ENCODE data around the gene ZNF784. TPM values are rescaled to one million over a fixed set of nuclear protein-coding genes. Genes with fewer than 3 reads are reported as not detected.

The ZNF784 gene
- total RNA-seq, 3 donors from 2014 or later (not counting 1 experiment from before 2014, with no cell fraction given) = 6.4 to 7.9 (median 7.1) TPM

GRCh38 chr19:55596304-55596703, 28.1 kb downstream of the ZNF784 start:
- H3K4me1 Mint-ChIP-seq = peaks cover 11 to 19% of the 10 kb centered on the region in 2 donors
- Histone ChIP-seq H3K36me3 (ENCODE audit: control insufficient read depth, insufficient read depth, low read length) (peaks cover 5% of the 10 kb centered on the region), H3K4me1 (ENCODE audit: control insufficient read depth, insufficient read depth, low read length) (peaks cover 16% of the 10 kb centered on the region), H3K27ac (ENCODE audit: low read length) (no peak overlapping the region), H3K9me3 (ENCODE audit: control insufficient read depth, insufficient read depth, low read length) (no peaks in the 10 kb centered on the region), H3K4me3 (ENCODE audit: low read length) (no peak overlapping the region), H3K27me3 (ENCODE audit: control insufficient read depth, insufficient read depth, low read length) (no peaks in the 10 kb centered on the region)
- H3K36me3 Mint-ChIP-seq = no peaks in the 10 kb centered on the region
- H3K4me3 Mint-ChIP-seq = no peak overlapping the region
- no peaks in the 10 kb centered on the region for H3K27me3 Mint-ChIP-seq (ENCODE audit: low read depth in 2 of 2)
- TF ChIP-seq CTCF (IDR thresholded peaks at IDR 0.05) = no peak
- intact Hi-C loops (cut with micrococcal nuclease) = no loop called here
- 95% methylated on average over 3 of the region's 3 CpGs for WGBS (ENCODE audit: insufficient coverage)
- peak overlapping the region in 1 of 2 donors; percentile 35 for H3K27ac Mint-ChIP-seq
- ATAC-seq (no peak), DNase-seq (no peak)
- no peaks in the 10 kb centered on the region for H3K9me3 Mint-ChIP-seq

- Mint-ChIP-seq H3K4me3 (no peak overlapping the region), H3K27ac (no peak overlapping the region), H3K27me3 (ENCODE audit: low read depth in 2 of 2) (peaks cover 0 to 3% of the 10 kb centered on the region in 2 donors), H3K4me1 (peaks cover 7 to 12% of the 10 kb centered on the region in 2 donors), H3K36me3 (no peaks in the 10 kb centered on the region), H3K9me3 (no peaks in the 10 kb centered on the region)
- Histone ChIP-seq H3K9me3 (ENCODE audit: control insufficient read depth, insufficient read depth, low read length) (no peaks in the 10 kb centered on the region), H3K27ac (ENCODE audit: low read length) (no peak overlapping the region), H3K4me1 (ENCODE audit: control insufficient read depth, insufficient read depth, low read length) (peaks cover 7% of the 10 kb centered on the region), H3K36me3 (ENCODE audit: control insufficient read depth, insufficient read depth, low read length) (peaks cover 5% of the 10 kb centered on the region), H3K27me3 (ENCODE audit: control insufficient read depth, insufficient read depth, low read length) (no peaks in the 10 kb centered on the region), H3K4me3 (ENCODE audit: low read length) (no peak overlapping the region)
- intact Hi-C loops (cut with micrococcal nuclease) = no loop called here
- no peak for TF ChIP-seq CTCF (IDR thresholded peaks at IDR 0.05)
- ATAC-seq (no peak), DNase-seq (no peak)
- over 99% methylated on average over 3 of the region's 4 CpGs for WGBS (ENCODE audit: insufficient coverage)
Observed at GRCh38 chr19:55594996-55595545, 29.3 kb downstream of the ZNF784 start.

- Mint-ChIP-seq H3K4me1 (peaks cover 0 to 3% of the 10 kb centered on the region in 2 donors), H3K36me3 (no peaks in the 10 kb centered on the region), H3K4me3 (no peak overlapping the region), H3K9me3 (no peaks in the 10 kb centered on the region), H3K27me3 (ENCODE audit: low read depth in 2 of 2) (peaks cover 0 to 12% of the 10 kb centered on the region in 2 donors), H3K27ac (no peak overlapping the region)
- 97% methylated on average over 68 of the region's 68 CpGs for WGBS (ENCODE audit: insufficient coverage)
- ATAC-seq = no peak
- no peak overlapping the region for H3K27ac ChIP-seq (ENCODE audit: low read length)
- DNase-seq = no peak
- intact Hi-C loops (cut with micrococcal nuclease) = no loop called here
- H3K36me3 ChIP-seq (ENCODE audit: control insufficient read depth, insufficient read depth, low read length) = peaks cover 5% of the 10 kb centered on the region
- no peak overlapping the region for H3K4me3 ChIP-seq (ENCODE audit: low read length)
- no peaks in the 10 kb centered on the region for H3K27me3 ChIP-seq (ENCODE audit: control insufficient read depth, insufficient read depth, low read length)
- H3K4me1 ChIP-seq (ENCODE audit: control insufficient read depth, insufficient read depth, low read length) = peaks cover under 1% of the 10 kb centered on the region
- no peaks in the 10 kb centered on the region for H3K9me3 ChIP-seq (ENCODE audit: control insufficient read depth, insufficient read depth, low read length)
- no peak for TF ChIP-seq CTCF (IDR thresholded peaks at IDR 0.05)
Observed at GRCh38 chr19:55593096-55593772, 31.1 kb downstream of the ZNF784 start.

Data from natural killer cell (primary cell).